HCT116 (cell line): ENCODE data around the gene KRT77. TPM values are rescaled to one million over a fixed set of nuclear protein-coding genes. Genes with fewer than 3 reads are reported as not detected.

ENCODE experiments used
- ATAC-seq: fragments of 200-7000 bp; cut with Tn5 transposase; 2 replicates; pipeline ENCODE4 v1.9.1; 2020; ENCODE audit warnings: mild to moderate bottlenecking, moderate library complexity
- BruUV-seq: library from RNA; stranded (reverse); fragments of 400-500 nt; replicated peaks from 2 replicates; lab custom pipeline; 2021; lab: Mats Ljungman, UMichigan
- CTCF ChIA-PET: fragments of 300-600 bp; sonication (Branson Sonifier 250); formaldehyde crosslinking; loops from one replicate; lab custom pipeline; 2021; ENCODE audit warnings: antibody characterized with exemption; lab: Charles Lee
- POLR2A ChIA-PET: fragments of 300-600, 350-600 bp; sonication (Branson Sonifier 250); formaldehyde crosslinking; loops from one replicate; lab custom pipeline; 2021; ENCODE audit warnings: antibody characterized with exemption; lab: Charles Lee
- RAD21 ChIA-PET, 2 experiments: fragments of 300-600 bp; sonication (Branson Sonifier 250); formaldehyde crosslinking; loops; one replicate each; lab custom pipeline; 2023; ENCODE audit warnings: low total read pairs in 2 of 2; ENCODE audit not compliant: uncharacterized antibody in 2 of 2, unreplicated experiment in 2 of 2, low non-redundant PET in 1 of 2; lab: Charles Lee
- DNase-seq: peaks from one replicate; pipeline ENCODE4 v3.0.0-alpha.2; 2010; ENCODE audit warnings: low read depth, low spot score
- H2AFZ ChIP-seq: fragments of 200-600 bp; shearing (Covaris generic), sonication (generic); 2 replicates; pipeline ENCODE4 v1.6.1; 2017; ENCODE audit warnings: low read depth, mixed run types, mixed read lengths, antibody characterized with exemption, low read length; ENCODE audit not compliant: poor library complexity, severe bottlenecking
- H3K27ac ChIP-seq: 2 replicates; pipeline ENCODE4 v1.5.1; 2012; ENCODE audit warnings: low read depth, low read length
- H3K27me3 ChIP-seq: fragments of 200-600 bp; sonication (generic); 2 replicates; pipeline ENCODE4 v1.6.1; 2016; ENCODE audit warnings: mixed run types, low read length, mixed read lengths; ENCODE audit not compliant: insufficient read depth
- H3K36me3 ChIP-seq, 2 experiments: fragments of 200-500 bp in 1 of 2; fragments of 200-600 bp in 1 of 2; sonication (Bioruptor generic) in 1 of 2; sonication (generic) in 1 of 2; 2 replicates each; pipeline versions ENCODE4 v1.5.1 to v1.6.1; 2014 to 2016; ENCODE audit warnings: low read length in 2 of 2, inconsistent platforms in 1 of 2, mixed read lengths in 1 of 2, mixed run types in 1 of 2; ENCODE audit not compliant: insufficient read depth in 2 of 2, control insufficient read depth in 1 of 2
- H3K4me1 ChIP-seq, 2 experiments: fragments of 200-600 bp in 1 of 2; sonication (generic) in 1 of 2; 2 replicates each; pipeline versions ENCODE4 v1.5.1 to v1.6.1; 2012 to 2017; ENCODE audit warnings: low read length in 2 of 2, inconsistent platforms in 1 of 2, mild to moderate bottlenecking in 1 of 2, mixed read lengths in 1 of 2, mixed run types in 1 of 2, moderate library complexity in 1 of 2; ENCODE audit not compliant: insufficient read depth in 2 of 2, control insufficient read depth in 1 of 2
- H3K4me2 ChIP-seq: fragments of 200-600 bp; sonication (generic); 2 replicates; pipeline ENCODE4 v1.6.1; 2017; ENCODE audit warnings: mixed run types, low read length, mixed read lengths
- H3K4me3 ChIP-seq, 2 experiments: fragments of 200-600 bp in 1 of 2; sonication (generic) in 1 of 2; replicated peaks in 1 of 2; 2 replicates each; pipeline ENCODE4 v1.5.1; 2011 to 2016; ENCODE audit warnings: low read length in 2 of 2, control low read depth in 1 of 2, low read depth in 1 of 2, mild to moderate bottlenecking in 1 of 2, mixed read lengths in 1 of 2, mixed run types in 1 of 2
- H3K79me2 ChIP-seq: fragments of 200-600 bp; sonication (generic); 2 replicates; pipeline ENCODE4 v1.6.1; 2017; ENCODE audit warnings: mild to moderate bottlenecking, mixed run types, low read length, moderate library complexity, mixed read lengths; ENCODE audit not compliant: insufficient read depth
- H3K9ac ChIP-seq: fragments of 200-600 bp; sonication (generic); 2 replicates; pipeline ENCODE4 v1.6.1; 2016; ENCODE audit warnings: low read length, mixed read lengths
- H3K9me2 ChIP-seq: fragments of 200-600 bp; sonication (generic), shearing (Covaris generic); 2 replicates; pipeline ENCODE4 v1.6.1; 2017; ENCODE audit warnings: mixed run types, mild to moderate bottlenecking, moderate library complexity; ENCODE audit not compliant: insufficient read depth
- H3K9me3 ChIP-seq, 2 experiments: fragments of 200-500 bp in 1 of 2; fragments of 200-600 bp in 1 of 2; sonication (Bioruptor generic) in 1 of 2; sonication (generic) in 1 of 2; 2 replicates each; pipeline ENCODE4 v1.6.1; 2014 to 2017; ENCODE audit warnings: low read length in 2 of 2, mixed read lengths in 2 of 2, inconsistent platforms in 1 of 2, low read depth in 1 of 2, mild to moderate bottlenecking in 1 of 2, mixed run types in 1 of 2, moderate library complexity in 1 of 2; ENCODE audit not compliant: control insufficient read depth in 1 of 2, insufficient read depth in 1 of 2
- H4K20me1 ChIP-seq: fragments of 200-600 bp; sonication (generic), shearing (Covaris generic); 2 replicates; pipeline ENCODE4 v1.6.1; 2017; ENCODE audit warnings: mixed run types, mild to moderate bottlenecking, moderate library complexity; ENCODE audit not compliant: insufficient read depth
- ATF3 ChIP-seq: IDR thresholded peaks from 2 replicates; pipeline ENCODE4 v1.6.1; 2012
- CBX3 ChIP-seq: IDR thresholded peaks from 2 replicates; pipeline ENCODE4 v1.6.1; 2012; ENCODE audit warnings: low read depth
- CTCF ChIP-seq, 3 experiments: fragments of 200-600 bp in 1 of 3; sonication (generic) in 1 of 3; IDR thresholded peaks in 2 of 3; conservative IDR thresholded peaks in 1 of 3; 2 replicates each; pipeline ENCODE4 v1.5.1; 2012 to 2017; ENCODE audit warnings: low read depth in 2 of 3, low read length in 2 of 3, antibody characterized with exemption in 1 of 3, borderline replicate concordance in 1 of 3, control low read depth in 1 of 3, mild to moderate bottlenecking in 1 of 3, mixed read lengths in 1 of 3, mixed run types in 1 of 3, moderate library complexity in 1 of 3; ENCODE audit not compliant: insufficient read depth in 1 of 3
- EGR1 ChIP-seq: IDR thresholded peaks from 2 replicates; pipeline ENCODE4 v1.6.1; 2012; ENCODE audit warnings: low read depth
- ELF1 ChIP-seq: IDR thresholded peaks from 2 replicates; pipeline ENCODE4 v1.6.1; 2012; ENCODE audit warnings: low read depth, borderline replicate concordance
- EZH2 ChIP-seq: fragments of 200-600 bp; sonication (generic); IDR thresholded peaks from 2 replicates; pipeline ENCODE4 v1.6.1; 2017; ENCODE audit warnings: antibody characterized with exemption, mixed run types
- EZH2phosphoT487 ChIP-seq: fragments of 200-600 bp; IDR thresholded peaks from 2 replicates; pipeline ENCODE4 v1.6.1; 2018; ENCODE audit warnings: antibody characterized with exemption, borderline replicate concordance
- JUND ChIP-seq: IDR thresholded peaks from 2 replicates; pipeline ENCODE4 v1.6.1; 2012
- MAX ChIP-seq: IDR thresholded peaks from 2 replicates; pipeline ENCODE4 v1.6.1; 2012
- RAD21 ChIP-seq: IDR thresholded peaks from 2 replicates; pipeline ENCODE4 v1.6.1; 2012; ENCODE audit warnings: low read depth, mild to moderate bottlenecking
- SIN3A ChIP-seq: IDR thresholded peaks from 2 replicates; pipeline ENCODE4 v1.6.1; 2012; ENCODE audit warnings: low read depth
- SP1 ChIP-seq: IDR thresholded peaks from 2 replicates; pipeline ENCODE4 v1.6.1; 2012; ENCODE audit warnings: low read depth
- SRF ChIP-seq: IDR thresholded peaks from 2 replicates; pipeline ENCODE4 v1.6.1; 2012; ENCODE audit warnings: low read depth
- TCF7L2 ChIP-seq: IDR thresholded peaks from 2 replicates; pipeline ENCODE4 v1.7.0; 2011; ENCODE audit warnings: borderline replicate concordance, inconsistent platforms; ENCODE audit not compliant: insufficient read depth, insufficient read length; ENCODE audit errors: extremely low read depth
- YY1 ChIP-seq: IDR thresholded peaks from 2 replicates; pipeline ENCODE4 v1.6.1; 2011; ENCODE audit warnings: low read length, low read depth, moderate library complexity, mild to moderate bottlenecking; ENCODE audit not compliant: insufficient replicate concordance; ENCODE audit errors: extremely low read depth
- ZBTB33 ChIP-seq: IDR thresholded peaks from 2 replicates; pipeline ENCODE4 v1.6.1; 2011; ENCODE audit warnings: mild to moderate bottlenecking, low read length, moderate library complexity; ENCODE audit not compliant: insufficient replicate concordance; ENCODE audit errors: extremely low read depth
- ZFX ChIP-seq: fragments of 450-650 bp; IDR thresholded peaks from 2 replicates; pipeline ENCODE4 v1.6.1; 2017
- intact Hi-C: fragments of 100-400 bp; cut with micrococcal nuclease; formaldehyde crosslinking; loops from 2 replicates; pipeline ENCODE4 v1.10.0; 2022
- total RNA-seq: library from RNA; stranded (reverse); gene quantifications from one replicate; pipeline ENCODE4 v1.2.1, GENCODE V29; 2021; ENCODE audit not compliant: unreplicated experiment

KRT77 gene
- total RNA-seq, 1 experiment from 2014 or later, result not detected

- no peak overlapping the region for H3K4me3 ChIP-seq
- H3K27ac ChIP-seq, result no peak overlapping the region
- CTCF ChIA-PET, result no interaction called here
- no TSS peak for BruUV-seq
- RAD21 ChIA-PET, result no interaction called here
- no peak overlapping the region for H2AFZ ChIP-seq
- DNase-seq (no peak), ATAC-seq (no peak)
- POLR2A ChIA-PET, result no interaction called here
- intact Hi-C loops, result no loop called here
- TF ChIP-seq CBX3, result no peak
- TF ChIP-seq SP1, result no peak
- no peak for TF ChIP-seq RAD21
- TF ChIP-seq ATF3, result no peak
- TF ChIP-seq CTCF (IDR thresholded peaks at IDR 0.05 in 2 of 3, conservative IDR thresholded peaks at IDR 0.05 in 1 of 3; ENCODE audit: borderline replicate concordance in 1 of 3, insufficient read depth in 1 of 3, low read depth in 2 of 3, low read length in 2 of 3), result no peak
- TF ChIP-seq EZH2phosphoT487, result no peak
- no peak for TF ChIP-seq EZH2
- no peak for TF ChIP-seq EGR1
- TF ChIP-seq ZFX, result no peak
- no peak for TF ChIP-seq MAX
- TF ChIP-seq ZBTB33, result no peak
- no peak for TF ChIP-seq JUND
- TF ChIP-seq ELF1, result no peak
- no peak for TF ChIP-seq SRF
- no peak for TF ChIP-seq TCF7L2
- no peak for TF ChIP-seq YY1
- no peak for TF ChIP-seq SIN3A
- H3K9ac ChIP-seq, result no peak overlapping the region
- no peaks in the 10 kb centered on the region for H4K20me1 ChIP-seq
- H3K9me3 ChIP-seq, result no peaks in the 10 kb centered on the region
- no peaks in the 10 kb centered on the region for H3K9me2 ChIP-seq
- H3K27me3 ChIP-seq, result peaks cover 7% of the 10 kb centered on the region; the same call in 1 of the 2 replicates
- no peaks in the 10 kb centered on the region; a peak in 1 of 4 replicates for H3K4me1 ChIP-seq
- no peak overlapping the region for H3K4me2 ChIP-seq
- no peaks in the 10 kb centered on the region for H3K79me2 ChIP-seq
- no peaks in the 10 kb centered on the region for H3K36me3 ChIP-seq
Measured at GRCh38 chr12:52722680-52723079, 19.4 kb upstream of the KRT77 start.
